Measurements from ENCODE around the gene SPTLC3. TPM values are rescaled to one million over a fixed set of nuclear protein-coding genes. Genes with fewer than 3 reads are reported as not detected.

SPTLC3 gene
- total RNA-seq, 2 experiments from 2014 or later, result 0.02 to 0.26 TPM

DNA sequence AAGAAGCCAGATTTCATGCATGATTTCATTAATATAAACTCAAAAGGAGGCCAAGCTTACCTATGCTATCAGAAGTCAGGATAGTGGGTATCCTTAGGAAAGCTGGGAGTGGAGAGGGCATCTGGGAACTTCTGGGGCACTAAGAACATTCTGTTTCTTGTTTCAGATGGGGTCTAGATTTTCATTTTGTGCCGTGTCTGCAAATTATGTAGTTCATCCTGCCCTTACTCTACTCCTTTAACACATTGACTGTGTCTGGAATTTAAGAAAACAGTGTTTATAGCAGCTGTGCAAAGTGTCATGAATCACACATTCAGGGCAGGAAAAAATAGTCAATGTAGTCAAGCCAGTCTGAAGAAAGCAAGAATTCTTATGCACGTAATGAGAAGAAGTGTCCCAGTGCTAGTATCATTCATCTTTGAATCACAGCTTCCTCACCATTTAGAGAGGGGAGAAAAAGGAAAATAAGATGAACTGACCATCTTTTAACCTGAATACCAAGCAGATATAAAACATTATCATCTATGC lies 11.6 kb upstream of the SPTLC3 start:
- CTCF ChIA-PET, result no interaction called here
- no peak overlapping the region for H3K4me3 Mint-ChIP-seq

DNA sequence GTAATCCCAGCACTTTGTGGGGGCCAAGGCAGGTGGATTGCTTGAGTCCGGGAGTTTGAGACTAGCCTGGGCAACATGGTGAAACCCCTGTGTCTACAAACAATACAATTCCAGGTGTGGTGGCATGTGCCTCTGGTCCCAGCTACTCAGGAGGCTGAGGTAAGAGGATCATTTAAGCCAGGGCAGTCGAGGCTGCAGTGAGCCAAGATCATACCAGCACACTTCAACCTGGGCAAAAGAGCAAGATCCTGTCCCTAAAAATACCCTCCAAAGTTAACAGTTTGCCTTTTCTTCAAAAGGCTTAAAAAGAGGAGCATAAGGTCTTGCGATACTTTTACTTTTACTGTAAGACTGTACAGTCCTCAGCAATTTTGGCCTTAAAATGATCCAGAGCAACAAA lies 10.7 kb upstream of the SPTLC3 start:
- no peak overlapping the region for H3K4me3 Mint-ChIP-seq
- no peak for DNase-seq
- POLR2A ChIA-PET, result no interaction called here

More for the DNA sequence above, 11.6 kb upstream of the SPTLC3 start:
- no peak for DNase-seq
- no peaks in the 10 kb centered on the region for H3K4me1 Mint-ChIP-seq (ENCODE audit: low read depth)
- intact Hi-C loops (cut with micrococcal nuclease), result no loop called here
- POLR2A ChIA-PET, result no interaction called here
- H3K36me3 Mint-ChIP-seq, result no peaks in the 10 kb centered on the region
- H3K27ac Mint-ChIP-seq, result no peak overlapping the region
- no peaks in the 10 kb centered on the region for H3K9me3 Mint-ChIP-seq
- H3K27me3 Mint-ChIP-seq, result no peaks in the 10 kb centered on the region

DNA sequence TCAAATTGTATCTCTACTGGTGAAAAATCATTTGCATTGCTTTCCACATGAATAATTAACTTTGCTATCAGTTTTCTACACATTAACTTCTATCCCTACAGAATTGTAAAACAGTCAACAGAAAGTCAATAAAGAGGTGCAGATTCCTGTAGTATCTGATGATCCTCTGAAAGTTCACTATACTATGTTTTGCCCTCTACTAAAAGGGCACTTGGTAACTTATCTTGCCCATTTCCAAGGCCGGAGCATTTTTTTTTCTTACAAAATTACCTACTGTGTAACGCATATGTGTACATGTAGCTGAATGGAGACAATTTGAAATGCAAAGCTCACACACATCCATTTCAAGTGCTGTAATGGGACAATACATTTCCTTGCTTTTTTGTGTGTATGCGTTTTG lies 9.6 kb upstream of the SPTLC3 start:
- Mint-ChIP-seq H3K27ac (no peak overlapping the region), H3K36me3 (no peaks in the 10 kb centered on the region), H3K4me3 (no peak overlapping the region), H3K27me3 (no peaks in the 10 kb centered on the region), H3K9me3 (no peaks in the 10 kb centered on the region), H3K4me1 (ENCODE audit: low read depth) (no peaks in the 10 kb centered on the region)
- POLR2A ChIA-PET, result no interaction called here
- DNase-seq, result no peak
- intact Hi-C loops (cut with micrococcal nuclease), result no loop called here
- CTCF ChIA-PET, result no interaction called here

More for the DNA sequence above, 10.7 kb upstream of the SPTLC3 start:
- CTCF ChIA-PET, result no interaction called here
- H3K9me3 Mint-ChIP-seq, result no peaks in the 10 kb centered on the region
- no peaks in the 10 kb centered on the region for H3K27me3 Mint-ChIP-seq
- H3K36me3 Mint-ChIP-seq, result no peaks in the 10 kb centered on the region
- intact Hi-C loops (cut with micrococcal nuclease), result no loop called here
- H3K4me1 Mint-ChIP-seq (ENCODE audit: low read depth), result no peaks in the 10 kb centered on the region
- H3K27ac Mint-ChIP-seq, result no peak overlapping the region

DNA sequence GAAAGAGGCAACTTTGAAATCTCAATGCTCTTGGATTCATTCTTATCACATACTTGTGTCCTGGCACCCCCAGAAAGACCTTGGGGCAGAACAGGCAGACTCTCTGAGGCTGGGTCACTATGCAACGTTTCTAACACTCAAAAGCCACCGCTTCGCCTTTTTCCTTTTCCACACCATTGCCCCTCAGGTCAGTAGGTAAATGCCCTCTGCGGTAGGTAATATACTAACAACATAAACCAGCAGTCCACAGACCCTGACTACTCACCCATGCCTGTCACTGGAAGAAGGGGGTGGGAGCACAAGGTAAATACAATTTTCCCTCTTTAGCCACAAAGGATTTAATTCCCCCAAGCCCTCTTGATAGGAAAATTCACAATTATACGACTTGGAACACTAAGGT lies 6.5 kb upstream of the SPTLC3 start:
- Mint-ChIP-seq H3K9me3 (no peaks in the 10 kb centered on the region), H3K4me1 (ENCODE audit: low read depth) (no peaks in the 10 kb centered on the region), H3K27me3 (no peaks in the 10 kb centered on the region), H3K36me3 (no peaks in the 10 kb centered on the region), H3K27ac (no peak overlapping the region), H3K4me3 (no peak overlapping the region)
- ChIA-PET CTCF (no interaction called here), POLR2A (no interaction called here)
- intact Hi-C loops (cut with micrococcal nuclease), result no loop called here
- no peak for DNase-seq

DNA sequence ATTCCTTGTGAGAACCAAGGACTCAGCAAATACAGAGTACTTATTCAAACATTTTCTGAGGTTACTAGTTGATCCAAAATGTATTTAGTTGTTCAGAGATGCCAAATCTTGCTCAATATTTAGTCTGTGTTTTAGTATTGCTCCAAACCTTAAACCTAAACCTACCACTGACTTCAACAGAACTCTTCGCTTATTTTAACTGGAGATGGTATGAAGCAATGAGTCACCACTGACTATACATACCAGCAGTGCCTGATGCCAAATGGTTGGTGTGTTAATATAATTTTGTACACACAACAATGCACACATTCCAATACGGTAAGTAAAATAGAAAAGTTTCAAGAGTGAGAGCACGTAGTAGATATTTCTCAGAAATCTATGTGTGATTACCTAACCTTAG lies 1.9 kb upstream of the SPTLC3 start:
- Mint-ChIP-seq H3K4me3 (no peak overlapping the region), H3K4me1 (ENCODE audit: low read depth) (peaks cover 15% of the 10 kb centered on the region), H3K27ac (no peak overlapping the region), H3K9me3 (no peaks in the 10 kb centered on the region), H3K36me3 (no peaks in the 10 kb centered on the region), H3K27me3 (no peaks in the 10 kb centered on the region)
- intact Hi-C loops (cut with micrococcal nuclease), result no loop called here
- ChIA-PET POLR2A (no interaction called here), CTCF (no interaction called here)
- DNase-seq, result no peak

DNA sequence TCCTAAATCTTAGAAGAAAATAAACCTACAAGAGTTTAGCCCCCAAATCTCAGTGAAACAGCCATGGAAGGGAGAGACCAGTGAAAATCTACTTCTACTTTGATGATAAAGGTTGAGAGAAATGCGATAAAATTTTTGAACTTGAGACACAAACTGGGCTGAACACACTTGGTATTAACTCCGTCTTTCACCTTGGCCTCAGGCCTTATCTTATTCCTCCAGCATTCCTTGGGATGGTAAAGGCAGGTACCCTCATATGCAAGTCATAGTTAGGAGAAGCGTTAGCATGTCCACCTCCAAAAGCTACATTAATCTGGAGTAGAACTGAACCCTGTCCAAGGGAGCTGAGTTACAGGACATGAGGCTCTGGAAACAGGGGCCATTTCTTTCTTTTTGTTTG lies 1.2 kb upstream of the SPTLC3 start:
- no peak overlapping the region for H3K27ac Mint-ChIP-seq
- no peaks in the 10 kb centered on the region for H3K27me3 Mint-ChIP-seq
- H3K4me1 Mint-ChIP-seq (ENCODE audit: low read depth), result peaks cover 15% of the 10 kb centered on the region
- no peaks in the 10 kb centered on the region for H3K9me3 Mint-ChIP-seq
- intact Hi-C loops (cut with micrococcal nuclease), result no loop called here
- DNase-seq, result no peak
- H3K4me3 Mint-ChIP-seq, result no peak overlapping the region
- no peaks in the 10 kb centered on the region for H3K36me3 Mint-ChIP-seq
- POLR2A ChIA-PET, result no interaction called here
- CTCF ChIA-PET, result no interaction called here

DNA sequence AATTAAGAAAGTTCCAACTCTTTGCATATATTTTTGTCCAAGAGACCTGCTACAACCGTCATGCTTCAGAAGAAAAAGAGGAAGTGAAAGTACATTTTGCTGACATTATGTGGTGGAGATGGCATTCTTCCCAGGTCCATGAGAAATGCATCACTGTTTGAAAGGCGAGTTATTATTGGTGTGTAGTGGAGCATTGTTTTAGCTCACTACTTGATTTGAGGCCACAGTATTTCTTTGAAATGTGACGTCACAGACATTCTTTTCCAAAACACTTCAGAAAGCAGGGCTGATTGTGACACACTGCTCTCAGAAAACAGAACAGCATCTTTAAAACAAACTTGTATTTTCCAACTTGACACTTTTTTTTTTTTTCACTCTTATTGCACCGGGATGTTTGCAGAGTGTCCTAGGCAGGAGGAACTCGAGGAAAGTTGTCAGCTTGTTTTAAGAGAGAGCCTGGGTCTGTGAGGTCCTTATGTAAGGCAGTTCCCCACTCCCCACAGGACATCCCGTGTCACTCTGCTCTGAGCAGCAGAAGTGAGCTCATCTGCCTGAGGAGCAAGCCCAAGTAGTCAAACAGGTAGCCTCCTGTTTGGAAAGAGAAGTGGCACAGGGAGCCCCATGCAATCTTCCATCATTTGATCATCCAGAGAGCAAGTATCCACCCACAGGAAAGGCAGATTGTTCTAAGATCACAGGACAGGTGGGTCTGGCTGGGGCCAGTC lies 1.1 kb downstream of the SPTLC3 start:
- ChIA-PET POLR2A (no interaction called here), CTCF (interaction anchor here (0.6 kb wide), 1 partner anchor 124 kb away, joined by 5 read pairs; no protein-coding TSS in a partner anchor)
- Mint-ChIP-seq H3K36me3 (no peaks in the 10 kb centered on the region), H3K4me3 (peak overlapping the region; percentile 42), H3K9me3 (no peaks in the 10 kb centered on the region), H3K27me3 (no peaks in the 10 kb centered on the region), H3K4me1 (ENCODE audit: low read depth) (peaks cover 15% of the 10 kb centered on the region), H3K27ac (no peak overlapping the region)
- no peak for DNase-seq
- intact Hi-C loops (cut with micrococcal nuclease), result loop anchor here (1.0 kb wide), 1 partner anchor 237 kb away; no protein-coding TSS in a partner anchor

DNA sequence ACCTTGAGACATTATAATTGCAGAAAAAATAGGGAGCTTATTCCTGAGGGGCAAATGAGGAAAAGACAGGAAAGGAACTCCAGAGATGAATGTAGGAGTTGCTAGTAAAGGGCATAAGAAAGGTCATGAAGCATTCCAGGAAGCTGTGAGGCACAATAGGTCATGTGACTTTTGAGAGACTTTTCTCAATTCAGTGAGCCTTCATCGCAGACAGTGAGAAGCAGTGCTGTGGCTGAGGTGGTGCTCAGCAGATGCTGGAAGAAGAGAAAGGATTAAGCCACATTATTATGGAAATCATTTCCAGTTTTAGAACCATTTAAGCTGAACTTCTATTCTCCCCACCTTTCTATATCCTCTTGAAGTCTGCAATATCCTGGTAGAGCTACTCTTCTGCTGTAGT lies 4.1 kb downstream of the SPTLC3 start:
- Mint-ChIP-seq H3K36me3 (no peaks in the 10 kb centered on the region), H3K27ac (no peak overlapping the region), H3K9me3 (peaks cover 4% of the 10 kb centered on the region), H3K27me3 (no peaks in the 10 kb centered on the region), H3K4me1 (ENCODE audit: low read depth) (peaks cover 15% of the 10 kb centered on the region), H3K4me3 (no peak overlapping the region)
- ChIA-PET CTCF (no interaction called here), POLR2A (no interaction called here)
- intact Hi-C loops (cut with micrococcal nuclease), result no loop called here
- no peak for DNase-seq

DNA sequence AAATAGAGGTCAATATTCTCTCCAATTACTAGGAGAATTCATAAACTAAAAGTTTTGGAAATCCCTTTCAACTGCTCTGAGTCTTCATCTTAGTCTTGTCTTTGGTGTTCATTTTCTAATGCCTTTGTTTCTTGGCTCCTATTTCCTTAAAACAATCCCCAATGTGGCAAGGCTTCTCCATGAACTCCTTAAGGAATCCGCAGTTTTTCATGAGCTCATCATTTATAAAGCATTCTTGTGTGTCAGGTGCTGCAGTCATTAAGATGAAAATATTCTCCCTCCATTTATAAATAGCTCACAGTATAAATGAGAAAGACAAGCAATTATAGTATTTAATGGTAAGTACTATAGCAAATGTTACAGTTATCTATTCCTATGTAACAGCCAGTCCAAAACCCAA lies 4.6 kb downstream of the SPTLC3 start:
- Mint-ChIP-seq H3K36me3 (no peaks in the 10 kb centered on the region), H3K4me1 (ENCODE audit: low read depth) (peaks cover 15% of the 10 kb centered on the region), H3K4me3 (no peak overlapping the region), H3K9me3 (peaks cover 4% of the 10 kb centered on the region), H3K27ac (no peak overlapping the region), H3K27me3 (no peaks in the 10 kb centered on the region)
- ChIA-PET POLR2A (no interaction called here), CTCF (no interaction called here)
- no peak for DNase-seq
- intact Hi-C loops (cut with micrococcal nuclease), result no loop called here

DNA sequence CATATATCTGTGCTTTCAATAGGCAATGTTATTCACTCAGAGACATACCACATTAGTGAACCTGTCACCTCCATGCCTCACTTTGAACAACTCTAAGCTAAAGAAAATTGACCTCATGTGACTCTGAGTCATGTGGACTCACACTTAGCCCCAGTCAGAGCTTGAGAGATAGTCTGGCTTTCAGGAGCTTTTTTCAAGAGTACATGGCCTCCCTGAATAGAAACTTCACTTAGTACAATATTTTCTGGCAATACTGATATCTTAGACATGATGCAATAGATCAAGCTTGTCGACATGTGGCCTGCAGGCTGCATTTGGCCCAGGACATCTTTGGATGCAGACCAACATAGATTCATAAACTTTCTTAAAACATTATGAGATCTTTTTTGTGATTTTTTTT lies 8.5 kb downstream of the SPTLC3 start:
- no peaks in the 10 kb centered on the region for H3K36me3 Mint-ChIP-seq
- H3K9me3 Mint-ChIP-seq, result peaks cover 15% of the 10 kb centered on the region
- ChIA-PET POLR2A (no interaction called here), CTCF (no interaction called here)
- H3K4me3 Mint-ChIP-seq, result no peak overlapping the region
- intact Hi-C loops (cut with micrococcal nuclease), result no loop called here
- DNase-seq, result no peak
- H3K4me1 Mint-ChIP-seq (ENCODE audit: low read depth), result no peaks in the 10 kb centered on the region
- no peak overlapping the region for H3K27ac Mint-ChIP-seq
- H3K27me3 Mint-ChIP-seq, result no peaks in the 10 kb centered on the region

DNA sequence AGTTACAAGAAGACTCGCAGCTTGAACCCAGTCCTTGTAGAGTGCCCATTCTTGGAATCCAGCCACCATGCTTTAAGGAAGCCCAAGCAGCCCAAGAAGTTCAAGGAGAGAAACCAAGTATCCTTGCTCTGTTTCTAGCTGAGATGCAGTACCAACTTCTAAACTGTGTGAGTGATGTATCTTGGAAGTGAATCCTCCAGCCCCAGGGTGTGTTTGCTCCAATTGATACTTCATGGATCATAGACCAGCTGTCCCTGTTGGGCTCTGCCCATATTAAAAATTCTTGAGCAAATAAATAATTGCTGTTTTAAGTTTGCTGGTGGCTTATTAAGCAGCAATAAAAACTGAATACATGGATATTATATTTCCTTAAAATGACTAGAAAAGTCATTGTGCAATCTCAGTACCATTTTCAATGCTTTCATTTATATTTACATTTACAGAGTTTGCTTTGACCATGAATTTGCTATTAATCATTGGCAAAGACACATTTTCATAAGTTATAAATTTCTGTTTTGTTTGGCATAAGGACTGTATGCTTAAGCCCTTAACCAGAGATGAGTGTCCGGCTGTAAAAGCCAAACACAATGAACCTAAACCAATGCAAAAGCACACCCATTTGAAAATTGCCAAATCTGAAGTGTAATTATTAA lies 9.2 kb downstream of the SPTLC3 start:
- peaks cover 18% of the 10 kb centered on the region for H3K9me3 Mint-ChIP-seq
- H3K4me1 Mint-ChIP-seq (ENCODE audit: low read depth), result no peaks in the 10 kb centered on the region
- ChIA-PET CTCF (no interaction called here), POLR2A (no interaction called here)
- no peaks in the 10 kb centered on the region for H3K36me3 Mint-ChIP-seq
- H3K4me3 Mint-ChIP-seq, result no peak overlapping the region
- no peaks in the 10 kb centered on the region for H3K27me3 Mint-ChIP-seq
- intact Hi-C loops (cut with micrococcal nuclease), result no loop called here
- DNase-seq, result no peak
- H3K27ac Mint-ChIP-seq, result no peak overlapping the region

DNA sequence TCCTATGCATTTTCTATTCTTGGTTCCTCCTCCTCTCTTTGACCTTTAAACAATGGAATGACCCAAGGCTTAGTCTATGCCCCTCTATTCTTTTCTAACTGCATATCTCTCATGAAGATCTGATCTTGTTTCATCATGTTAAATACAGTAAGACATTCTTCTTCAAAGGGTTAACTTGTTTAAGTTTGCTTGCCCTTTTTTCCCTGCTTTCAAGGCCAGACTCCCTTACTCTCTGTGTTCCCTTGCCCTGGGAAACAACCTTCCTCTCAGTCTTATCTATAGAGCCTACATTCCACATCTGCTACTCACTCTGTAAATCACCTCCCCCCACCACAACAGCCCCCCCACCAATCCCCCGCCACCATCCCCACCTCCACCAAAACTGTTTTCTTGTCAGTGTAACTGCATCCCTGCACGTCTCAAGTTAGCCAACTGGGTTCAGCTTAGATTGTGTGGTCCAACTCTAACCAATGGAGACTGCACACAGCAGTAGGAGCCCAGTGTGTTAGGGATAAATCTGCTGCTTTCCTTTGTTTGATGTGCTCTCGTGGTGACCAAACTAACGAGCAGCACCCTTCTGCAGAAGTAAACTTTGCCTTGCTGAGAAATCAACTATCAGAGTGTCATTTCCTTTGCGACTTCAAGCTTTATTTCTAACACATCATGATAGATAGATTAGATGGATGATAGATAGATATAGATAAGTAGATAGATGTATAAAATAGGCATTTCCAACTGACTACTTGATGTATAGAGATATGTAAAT lies 12.6 kb downstream of the SPTLC3 start:
- no peaks in the 10 kb centered on the region for H3K36me3 Mint-ChIP-seq
- no peaks in the 10 kb centered on the region for H3K4me1 Mint-ChIP-seq (ENCODE audit: low read depth)
- no peak overlapping the region for H3K4me3 Mint-ChIP-seq
- no peak overlapping the region for H3K27ac Mint-ChIP-seq
- H3K9me3 Mint-ChIP-seq, result peaks cover 18% of the 10 kb centered on the region
- POLR2A ChIA-PET, result no interaction called here
- no peaks in the 10 kb centered on the region for H3K27me3 Mint-ChIP-seq
- intact Hi-C loops (cut with micrococcal nuclease), result no loop called here
- DNase-seq, result no peak
- CTCF ChIA-PET, result no interaction called here
